ENCODE data around the gene MBNL1.

GRCh38 chr3:152243721-152244516, 24.8 kb upstream of the MBNL1 start:
- TF ChIP-seq CTCF (IDR thresholded peaks at IDR 0.05) (no peak), POLR2A (IDR thresholded peaks at IDR 0.05) (no peak)
